HG02970 (cell line): Measurements from ENCODE around the gene MACF1.
"Not testable (repeated sequence)": the region's sequence is repeated elsewhere in the genome, so short reads cannot be mapped to it uniquely, and the experiment has no call there.

ENCODE experiments used
- ATAC-seq: cut with Tn5 transposase; IDR thresholded peaks from one replicate; pipeline ENCODE4 v1.9.1; 2021; ENCODE audit warnings: mild to moderate bottlenecking, moderate library complexity, moderate number of reproducible peaks; ENCODE audit not compliant: unreplicated experiment, low FRiP score

MACF1 gene

GRCh38 chr1:39501666-39502065, 297.2 kb downstream of the MACF1 start:
- ATAC-seq, result no peak

- ATAC-seq, result not testable (repeated sequence)
Observed at GRCh38 chr1:39504436-39504835, 299.9 kb downstream of the MACF1 start.

- ATAC-seq, result no peak
Observed at GRCh38 chr1:39505289-39505688, 300.8 kb downstream of the MACF1 start.

GRCh38 chr1:39507230-39507928, 302.9 kb downstream of the MACF1 start:
- ATAC-seq, result no peak

- no peak for ATAC-seq
Observed at GRCh38 chr1:39508266-39508665, 303.8 kb downstream of the MACF1 start.

- no peak for ATAC-seq
Observed at GRCh38 chr1:39508857-39509305, 304.4 kb downstream of the MACF1 start.

GRCh38 chr1:39509360-39510009, 305.0 kb downstream of the MACF1 start:
- no peak for ATAC-seq

GRCh38 chr1:39510570-39511186, 306.2 kb downstream of the MACF1 start:
- not testable (repeated sequence) for ATAC-seq

GRCh38 chr1:39511477-39511876, 307.0 kb downstream of the MACF1 start:
- ATAC-seq, result not testable (repeated sequence)

- not testable (repeated sequence) for ATAC-seq
Observed at GRCh38 chr1:39512234-39512847, 307.8 kb downstream of the MACF1 start.

- not testable (repeated sequence) for ATAC-seq
Observed at GRCh38 chr1:39514710-39515124, 310.2 kb downstream of the MACF1 start.

- not testable (repeated sequence) for ATAC-seq
Observed at GRCh38 chr1:39515131-39516086, 310.9 kb downstream of the MACF1 start.

GRCh38 chr1:39516841-39517240, 312.3 kb downstream of the MACF1 start:
- ATAC-seq, result not testable (repeated sequence)

GRCh38 chr1:39517936-39518335, 313.4 kb downstream of the MACF1 start:
- ATAC-seq, result not testable (repeated sequence)

- not testable (repeated sequence) for ATAC-seq
Observed at GRCh38 chr1:39519376-39519775, 314.9 kb downstream of the MACF1 start.

GRCh38 chr1:39522221-39522620, 317.7 kb downstream of the MACF1 start:
- not testable (repeated sequence) for ATAC-seq

- no peak for ATAC-seq
Observed at GRCh38 chr1:39522661-39523567, 318.4 kb downstream of the MACF1 start.

GRCh38 chr1:39524171-39524570, 319.7 kb downstream of the MACF1 start:
- ATAC-seq, result no peak
